ENCODE measurements around the gene CLCN6. TPM values are rescaled to one million over a fixed set of nuclear protein-coding genes. Genes with fewer than 3 reads are reported as not detected.

CLCN6 gene
- total RNA-seq, 1 experiment from 2014 or later: 13.7 TPM

- TF ChIP-seq REST (IDR thresholded peaks at IDR 0.05; ENCODE audit: low read depth) (no peak), MAX (IDR thresholded peaks at IDR 0.05) (no peak), FOSL1 (IDR thresholded peaks at IDR 0.05; ENCODE audit: low read depth) (no peak), SRF (IDR thresholded peaks at IDR 0.05; ENCODE audit: low read depth) (no peak), ZFX (IDR thresholded peaks at IDR 0.05) (no peak), EZH2phosphoT487 (IDR thresholded peaks at IDR 0.05; ENCODE audit: borderline replicate concordance) (no peak)
Measured at GRCh38 chr1:11789126-11790067, 16.6 kb upstream of the CLCN6 start (continued).

GRCh38 chr1:11790101-11790879, 15.7 kb upstream of the CLCN6 start:
- peak overlapping the region; percentile 37 for H3K27ac ChIP-seq (ENCODE audit: low read depth, low read length)
- no peaks in the 10 kb centered on the region for H3K9me3 ChIP-seq (ENCODE audit: control insufficient read depth in 1 of 2, insufficient read depth in 1 of 2, low read depth in 1 of 2, low read length in 2 of 2)
- ATAC-seq: peak; percentile 4; the same call in 1 of the 2 replicates
- no peaks in the 10 kb centered on the region for H3K79me2 ChIP-seq (ENCODE audit: insufficient read depth, low read length)
- POLR2A ChIA-PET: interaction anchor here (1.1 to 1.2 kb wide), 2 partner anchors 16 to 118 kb away, joined by 5 to 6 read pairs; partner anchors contain the start of genes CLCN6 and MTHFR
- H3K27me3 ChIP-seq (ENCODE audit: insufficient read depth, low read length): no peaks in the 10 kb centered on the region
- CTCF ChIA-PET: no interaction called here
- no peak for DNase-seq (ENCODE audit: low read depth, low spot score)
- H3K36me3 ChIP-seq (ENCODE audit: control insufficient read depth in 1 of 2, insufficient read depth in 2 of 2, low read length in 2 of 2): no peaks in the 10 kb centered on the region
- intact Hi-C loops (cut with micrococcal nuclease): no loop called here
- H3K4me2 ChIP-seq (ENCODE audit: low read length): peak overlapping the region; percentile 71
- H3K4me1 ChIP-seq (ENCODE audit: control insufficient read depth in 1 of 2, insufficient read depth in 2 of 2, low read length in 2 of 2): peaks cover 34 to 73% of the 10 kb centered on the region in 2 experiments
- no peaks in the 10 kb centered on the region for H4K20me1 ChIP-seq (ENCODE audit: insufficient read depth)
- H3K9ac ChIP-seq (ENCODE audit: low read length): peak overlapping the region; percentile 50; the same call in 1 of the 2 replicates
- TSS peak; percentile 77 for BruUV-seq (replicated peaks)
- RAD21 ChIA-PET (ENCODE audit: low non-redundant PET in 1 of 2, low total read pairs in 2 of 2, uncharacterized antibody in 2 of 2, unreplicated experiment in 2 of 2): no interaction called here
- H3K9me2 ChIP-seq (ENCODE audit: insufficient read depth): no peaks in the 10 kb centered on the region
- no peak overlapping the region for H2AFZ ChIP-seq (ENCODE audit: low read depth, low read length, poor library complexity, severe bottlenecking)
- H3K4me3 ChIP-seq (replicated peaks in 1 of 2; ENCODE audit: low read depth in 1 of 2, low read length in 2 of 2): 0 out of 4 replicates have a peak overlapping the region, but pooled peaks of 1 of the 2 experiments have one; percentile 3
- no peak for TF ChIP-seq SIN3A (IDR thresholded peaks at IDR 0.05; ENCODE audit: low read depth)
- no peak for TF ChIP-seq CEBPB (IDR thresholded peaks at IDR 0.05; ENCODE audit: low read depth)
- TF ChIP-seq MAX (IDR thresholded peaks at IDR 0.05): no peak
- no peak for TF ChIP-seq POLR2AphosphoS5 (IDR thresholded peaks at IDR 0.05; ENCODE audit: low read depth, low read length)
- TF ChIP-seq FOSL1 (IDR thresholded peaks at IDR 0.05; ENCODE audit: low read depth): no peak
- no peak for TF ChIP-seq ATF3 (IDR thresholded peaks at IDR 0.05)
- TF ChIP-seq REST (IDR thresholded peaks at IDR 0.05; ENCODE audit: low read depth): no peak
- TF ChIP-seq EZH2 (IDR thresholded peaks at IDR 0.05): no peak
- no peak for TF ChIP-seq RAD21 (IDR thresholded peaks at IDR 0.05; ENCODE audit: low read depth)
- TF ChIP-seq EGR1 (IDR thresholded peaks at IDR 0.05; ENCODE audit: low read depth): no peak
- TF ChIP-seq CBX3 (IDR thresholded peaks at IDR 0.05; ENCODE audit: low read depth): no peak
- TF ChIP-seq SRF (IDR thresholded peaks at IDR 0.05; ENCODE audit: low read depth): no peak

All from HCT116 (cell line).